HG02981 (cell line): ENCODE results near the gene ICOS.
"Not testable (repeated sequence)": the region's sequence is repeated elsewhere in the genome, so short reads cannot be mapped to it uniquely, and the experiment has no call there.

Experiments used
- ATAC-seq: cut with Tn5 transposase; IDR thresholded peaks from one replicate; pipeline ENCODE4 v1.9.1; 2021; ENCODE audit warnings: mild to moderate bottlenecking, moderate library complexity; ENCODE audit not compliant: unreplicated experiment

Gene ICOS

DNA sequence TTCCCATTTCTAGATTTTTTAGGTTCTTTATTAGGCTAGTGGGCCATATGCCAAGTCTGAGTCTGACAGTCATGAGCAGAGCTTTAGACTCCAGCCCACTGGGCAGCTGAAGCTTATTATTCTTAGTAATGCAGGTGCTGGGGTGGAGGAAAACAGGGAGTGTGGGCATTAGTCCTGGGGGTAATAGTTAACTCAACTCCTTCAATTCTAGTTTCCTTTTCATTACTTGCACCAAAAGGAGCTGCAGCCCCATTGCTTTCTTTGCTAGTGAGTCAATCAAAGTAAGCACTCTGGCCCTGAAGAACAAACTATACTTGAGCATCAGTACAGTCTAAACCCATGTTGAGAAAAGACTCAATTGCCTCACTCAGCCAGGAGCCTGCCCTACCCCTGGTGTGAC lies 35.5 kb downstream of the ICOS start:
- ATAC-seq = peak; percentile 49

DNA sequence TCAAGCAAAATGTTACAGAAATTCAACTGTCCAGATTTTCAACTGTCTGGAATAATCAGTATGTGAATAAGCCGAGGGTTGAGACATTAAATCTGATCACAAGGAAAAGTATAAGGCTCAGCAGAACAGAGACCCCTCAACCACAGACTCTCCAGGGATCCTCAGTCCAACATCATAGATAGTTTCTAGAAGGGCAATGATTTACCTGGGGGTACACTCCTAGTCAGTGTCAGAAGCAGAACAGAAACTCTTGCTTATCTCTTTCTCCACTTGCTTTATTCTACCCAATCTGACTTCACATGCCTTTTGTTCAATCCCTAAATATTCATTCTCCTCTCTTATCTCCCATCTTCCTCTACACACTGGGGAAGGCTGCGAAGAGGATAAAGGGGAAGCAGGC lies 36.4 kb downstream of the ICOS start:
- peak; percentile 75 for ATAC-seq

DNA sequence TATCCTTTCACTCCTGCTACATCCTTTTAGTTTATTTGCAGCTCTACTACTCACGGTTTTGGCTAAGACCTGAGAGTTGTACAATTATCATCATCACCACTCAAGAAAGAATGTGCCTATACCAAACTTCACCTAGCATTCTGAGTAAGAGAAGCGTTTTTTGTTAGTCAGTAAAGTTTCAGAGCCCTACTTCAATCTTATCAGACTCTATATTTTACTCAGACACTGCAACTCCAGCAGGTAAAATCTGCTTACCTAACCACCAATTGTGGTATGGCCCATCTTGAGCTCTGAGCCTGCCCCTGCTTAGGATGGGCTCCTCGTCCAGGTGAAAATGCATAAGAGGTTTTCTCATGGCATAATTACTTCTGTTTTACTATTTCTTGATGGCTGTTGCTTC lies 37.1 kb downstream of the ICOS start:
- peak; percentile 37 for ATAC-seq

DNA sequence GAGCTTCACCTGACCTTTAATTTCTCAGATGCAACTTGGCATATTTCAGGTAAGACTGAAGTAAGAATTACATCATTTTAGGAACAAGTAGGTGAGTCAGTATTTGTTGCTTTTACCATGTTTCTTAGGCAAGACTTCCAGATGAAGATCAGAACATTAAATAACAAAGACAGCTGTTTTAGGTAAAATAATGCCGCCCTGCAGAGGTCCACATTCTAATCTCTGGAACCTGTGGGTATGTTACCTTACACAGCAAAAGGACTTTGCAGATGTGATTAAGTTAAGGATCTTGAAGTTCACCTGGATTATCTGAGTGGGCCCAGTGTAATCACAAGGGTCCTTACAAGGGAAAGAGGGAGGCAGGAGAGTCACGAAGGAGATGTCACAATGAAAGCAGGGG lies 39.3 kb downstream of the ICOS start:
- ATAC-seq = no peak

DNA sequence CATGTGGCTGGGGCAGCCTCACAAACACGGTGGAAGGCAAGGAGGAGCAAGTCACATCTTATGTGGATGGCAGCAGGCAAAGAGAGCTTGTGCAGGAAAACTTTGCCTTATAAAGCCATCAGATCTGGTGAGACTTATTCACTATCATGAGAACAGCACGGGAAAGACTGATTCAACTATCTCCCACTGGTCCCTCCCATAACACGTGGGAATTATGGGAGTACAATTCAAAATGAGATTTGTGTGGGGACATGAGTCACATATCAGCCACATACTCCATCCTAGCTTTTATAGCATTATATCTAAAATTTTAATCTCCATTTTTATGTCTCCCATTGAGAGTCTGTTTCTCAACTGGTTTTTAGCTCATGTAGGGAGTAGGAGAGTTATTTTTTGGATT lies 45.7 kb downstream of the ICOS start:
- no peak for ATAC-seq

DNA sequence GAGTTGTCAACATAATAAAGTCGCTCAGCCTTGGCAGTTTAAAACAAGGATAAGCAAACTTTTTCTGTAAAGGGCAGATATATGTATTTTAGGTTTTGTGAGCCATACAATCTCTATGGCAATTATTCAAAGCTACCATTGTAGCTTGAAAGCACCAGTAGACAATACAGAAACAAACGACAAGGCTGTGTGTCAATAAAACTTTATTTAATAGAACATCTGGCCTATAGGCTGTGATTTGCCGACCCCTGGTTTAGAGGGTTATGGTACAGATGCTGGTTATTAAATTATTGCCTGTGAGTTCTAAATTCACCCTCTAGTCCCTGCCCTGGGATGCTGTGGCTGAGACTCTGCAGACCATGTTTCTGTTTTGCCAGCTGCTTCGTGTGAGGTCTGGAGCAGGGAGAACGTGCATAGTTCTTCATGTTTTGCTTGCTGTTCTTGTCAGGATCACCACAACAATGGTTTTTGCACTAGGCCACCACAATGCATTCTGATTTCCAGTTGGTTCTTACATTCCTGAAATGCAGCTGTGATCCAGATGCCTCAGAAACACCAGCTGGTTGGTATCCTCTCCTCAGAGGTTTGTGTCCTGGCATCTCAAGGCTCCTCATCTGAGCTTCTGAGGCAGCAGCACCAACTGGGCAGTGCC lies 46.6 kb downstream of the ICOS start:
- no peak for ATAC-seq

DNA sequence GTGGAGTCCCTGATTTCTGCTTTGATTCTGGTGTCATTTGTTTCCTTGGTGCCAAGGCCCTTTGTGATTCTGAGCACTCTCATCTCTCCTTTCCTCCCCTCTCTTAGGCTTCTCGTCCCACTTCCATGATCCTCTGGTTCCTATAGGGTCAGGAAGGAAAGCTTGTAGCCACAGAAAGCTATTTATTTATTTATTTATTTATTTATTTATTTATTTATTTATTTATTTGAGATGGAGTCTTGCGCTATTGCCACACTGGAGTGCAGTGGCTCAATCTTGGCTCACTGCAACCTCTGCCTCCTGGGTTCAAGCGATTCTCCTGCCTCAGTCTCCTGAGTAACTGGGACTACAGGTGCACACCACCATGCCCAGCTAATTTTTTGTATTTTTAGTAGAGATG lies 49.4 kb downstream of the ICOS start:
- not testable (repeated sequence) for ATAC-seq

DNA sequence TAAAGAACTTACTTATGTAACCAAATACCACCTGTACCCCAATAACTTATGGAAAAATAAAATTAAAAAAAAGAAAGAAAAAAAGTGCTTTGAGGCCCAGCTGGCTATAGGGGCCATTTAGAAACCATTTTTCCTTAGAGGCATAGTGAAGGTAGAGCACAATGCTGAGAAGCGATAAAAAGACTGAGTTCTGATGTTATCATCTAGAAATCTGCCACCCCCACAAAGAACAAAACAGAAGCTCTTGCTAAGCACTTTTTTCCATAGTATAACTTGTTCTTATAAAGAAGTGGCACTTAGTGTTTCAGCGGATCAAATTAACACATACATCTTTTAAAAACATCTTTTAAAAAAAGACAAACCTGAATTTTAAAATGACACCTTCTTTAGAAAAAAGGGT lies 51.4 kb downstream of the ICOS start:
- no peak for ATAC-seq

DNA sequence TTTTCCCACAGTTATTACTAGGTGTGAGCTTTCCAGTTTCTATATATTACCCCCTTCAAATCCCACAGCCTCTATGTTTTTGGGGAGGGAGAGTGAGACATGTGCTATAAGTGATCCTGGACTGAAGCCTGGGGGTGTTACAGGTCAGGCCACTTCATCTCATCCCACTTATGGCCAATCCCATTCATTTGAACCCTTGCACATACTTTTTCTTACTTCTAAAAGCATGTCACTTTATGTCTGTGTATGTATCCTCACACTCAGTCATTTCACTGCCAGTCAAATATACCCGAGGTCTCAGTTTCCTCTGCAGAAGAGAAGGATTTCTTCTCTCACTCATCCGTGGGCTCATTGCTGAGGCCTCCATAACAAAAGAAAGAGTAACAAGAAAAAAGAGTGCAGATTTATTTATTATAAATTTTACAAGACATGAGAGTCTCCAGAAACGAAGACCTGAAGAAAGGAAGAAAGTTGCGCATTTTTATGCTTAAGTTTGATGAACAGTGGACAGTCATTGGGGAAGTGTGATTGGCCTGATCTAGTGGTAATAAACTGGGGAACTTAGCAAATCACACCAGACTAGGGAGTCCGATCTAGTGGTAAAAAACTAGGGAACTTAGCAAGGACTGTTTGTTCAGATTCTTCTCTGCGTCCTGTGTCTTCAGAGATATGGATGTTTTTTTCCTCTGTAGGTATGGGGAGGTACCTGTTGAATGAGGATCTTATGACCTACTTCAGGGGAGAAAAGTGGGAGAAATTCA lies 52.1 kb downstream of the ICOS start:
- ATAC-seq = no peak

DNA sequence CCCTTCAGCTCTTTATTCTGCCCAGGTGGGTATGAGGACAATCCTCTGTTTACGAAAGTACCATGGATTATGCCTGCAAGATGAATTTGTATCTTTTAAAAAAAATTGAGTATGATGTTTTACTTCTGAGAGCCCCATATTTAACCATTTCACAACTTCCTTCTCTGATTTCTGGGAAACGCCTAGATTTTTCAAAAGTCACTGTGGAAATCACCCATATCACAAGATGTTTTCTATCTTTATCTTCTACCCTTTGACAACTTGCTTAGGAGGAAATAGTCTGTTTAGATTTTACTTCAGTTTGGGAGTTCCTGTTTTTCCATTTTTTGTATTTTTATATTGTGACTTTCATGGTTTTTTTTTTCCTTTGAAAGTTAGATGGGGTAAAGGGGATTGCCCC lies 53.0 kb downstream of the ICOS start:
- no peak for ATAC-seq

DNA sequence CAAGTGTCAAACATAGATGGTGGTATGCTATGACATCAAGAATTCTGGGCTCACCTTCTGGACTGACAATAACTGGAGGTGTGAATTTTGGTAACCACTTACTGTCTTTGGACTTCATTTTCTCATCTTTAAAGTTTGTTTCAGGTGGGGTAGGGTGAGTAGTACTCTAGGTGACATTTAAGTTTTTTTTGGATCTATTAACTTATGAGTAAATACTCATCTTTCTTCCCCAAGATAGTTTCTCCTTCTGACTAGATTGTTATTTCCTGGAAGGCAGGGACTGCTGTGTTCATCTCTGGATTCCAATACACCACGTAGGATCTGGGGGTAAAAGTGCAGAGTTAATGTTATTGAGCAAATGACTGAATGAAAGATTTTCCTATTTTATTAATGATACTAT lies 55.9 kb downstream of the ICOS start:
- no peak for ATAC-seq

DNA sequence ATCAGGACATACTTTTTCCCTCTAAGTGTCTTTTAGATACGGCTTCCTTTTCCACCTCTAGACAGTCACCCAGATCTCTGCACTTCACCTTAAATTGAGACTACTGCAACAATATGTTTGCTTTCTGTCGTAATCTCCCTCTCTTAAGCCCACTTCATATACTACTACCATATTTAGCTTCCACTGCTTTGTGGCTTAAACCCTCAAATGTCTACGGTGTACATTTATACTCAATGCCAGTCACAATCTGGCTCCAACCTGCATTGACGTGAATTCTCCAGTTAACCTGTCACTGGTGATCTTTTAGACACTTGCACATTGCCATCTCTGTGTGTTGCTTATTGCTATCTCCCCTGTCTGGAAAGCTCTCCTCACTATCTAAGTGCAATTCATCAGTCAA lies 56.4 kb downstream of the ICOS start:
- no peak for ATAC-seq

DNA sequence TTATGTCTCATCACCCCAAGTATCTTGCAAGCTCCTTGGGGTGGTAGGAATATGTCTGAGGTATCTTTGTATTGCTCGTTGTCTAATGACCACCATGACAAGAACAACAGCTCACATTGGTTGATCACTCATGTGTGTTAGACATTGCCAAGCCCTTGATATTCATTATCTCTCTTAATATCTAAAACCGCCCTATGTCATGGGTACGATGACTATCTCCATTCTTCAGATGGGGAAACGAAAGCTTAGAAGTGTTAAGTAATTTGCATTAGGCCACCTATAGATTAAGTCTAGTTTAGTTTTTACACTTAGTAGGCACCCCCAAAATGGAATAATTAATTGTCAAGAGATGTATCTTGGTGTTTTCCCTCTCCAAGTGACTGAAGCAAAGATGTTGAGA lies 57.0 kb downstream of the ICOS start:
- no peak for ATAC-seq

DNA sequence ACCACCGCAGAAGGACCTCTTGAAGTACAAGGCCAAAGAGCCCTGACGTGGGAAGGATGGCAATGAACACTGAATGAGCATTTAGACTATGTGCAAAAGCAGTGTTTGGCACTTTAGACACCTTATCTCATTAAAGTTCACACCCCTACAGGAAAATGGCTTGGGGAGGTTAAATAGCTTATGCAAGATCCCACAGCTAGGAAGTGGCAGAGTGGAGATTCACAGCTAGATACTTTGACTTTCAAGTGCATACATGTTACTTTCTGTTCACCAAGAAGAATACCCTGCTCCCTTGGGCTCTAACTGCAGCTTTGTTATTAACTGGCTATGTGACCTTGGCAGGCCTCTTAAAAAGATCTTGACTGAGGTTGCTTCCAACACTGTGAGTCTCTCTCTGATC lies 58.2 kb downstream of the ICOS start:
- ATAC-seq = peak; percentile 59

DNA sequence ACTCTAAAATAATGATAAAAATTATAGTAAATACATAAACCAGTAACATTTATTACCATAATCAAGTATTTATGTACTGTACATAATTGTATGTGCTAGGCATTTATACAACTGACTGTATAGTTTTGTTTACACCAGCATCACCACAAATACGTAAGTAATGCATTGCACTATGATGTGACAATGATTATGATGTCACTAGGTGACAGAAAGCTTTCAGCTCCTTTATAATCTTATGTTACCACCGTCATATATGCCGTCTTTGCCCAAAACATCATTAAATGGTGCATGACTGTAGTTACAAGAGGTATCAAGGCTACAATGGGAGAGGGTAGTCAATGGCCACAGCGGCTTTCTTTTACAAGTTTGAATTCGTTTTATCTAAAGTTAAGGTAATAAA lies 60.1 kb downstream of the ICOS start:
- ATAC-seq = no peak

DNA sequence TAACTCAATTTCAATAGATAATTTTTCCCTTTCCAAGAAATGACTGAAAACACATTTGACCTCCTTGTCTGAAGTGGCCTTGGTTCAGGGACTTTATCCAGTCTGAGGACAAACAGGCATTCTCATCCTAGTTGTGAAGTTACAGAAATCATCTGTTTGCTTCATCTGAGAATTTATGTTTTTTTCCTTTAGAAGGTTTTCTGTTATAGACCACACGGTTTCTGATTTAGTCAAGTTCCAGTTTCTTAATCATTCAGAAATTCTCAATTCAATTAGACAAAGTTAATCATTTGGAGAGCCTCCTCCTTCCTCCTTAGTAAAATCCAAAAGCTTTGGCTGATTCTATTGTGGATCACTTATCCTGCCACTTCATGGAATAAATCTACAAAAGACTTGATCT lies 60.9 kb downstream of the ICOS start:
- peak; percentile 62 for ATAC-seq

DNA sequence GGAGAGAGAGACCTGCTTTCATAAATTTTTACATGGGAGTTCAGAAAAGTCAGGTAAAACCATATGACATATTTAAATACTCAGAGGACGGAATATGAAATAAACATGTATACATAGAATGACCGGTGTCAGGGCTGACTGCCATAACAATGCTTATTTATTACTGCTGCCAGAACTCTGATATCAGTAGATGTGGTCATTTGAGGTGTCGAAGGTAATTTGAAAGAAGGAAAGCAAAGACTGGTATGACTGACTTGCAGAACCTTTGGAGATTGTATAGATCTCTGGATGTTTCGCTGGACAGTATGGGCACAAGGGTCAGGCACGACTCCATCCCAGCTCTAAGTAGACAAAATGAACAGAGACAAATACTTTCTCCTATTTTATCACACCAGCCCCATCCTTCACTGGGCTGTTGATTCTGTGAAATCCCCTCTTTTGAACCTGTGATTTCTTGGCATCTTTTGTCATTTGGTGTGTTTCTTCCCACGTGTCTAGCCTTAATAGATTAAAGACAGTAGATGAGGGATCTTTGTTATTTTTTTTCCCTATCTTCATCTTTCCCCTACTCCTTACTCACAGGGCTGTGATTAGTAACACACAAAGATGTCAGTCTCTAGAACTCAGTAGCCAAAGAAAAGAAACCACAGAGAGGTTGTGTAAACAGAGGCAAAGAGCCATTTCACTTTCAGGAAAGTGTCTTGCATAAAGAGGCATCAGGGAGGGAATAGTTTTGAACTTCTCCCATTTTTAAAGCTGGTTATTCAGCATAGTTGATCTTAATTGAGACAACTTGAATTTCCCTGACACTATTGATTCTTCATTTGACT lies 61.6 kb downstream of the ICOS start:
- ATAC-seq = no peak

DNA sequence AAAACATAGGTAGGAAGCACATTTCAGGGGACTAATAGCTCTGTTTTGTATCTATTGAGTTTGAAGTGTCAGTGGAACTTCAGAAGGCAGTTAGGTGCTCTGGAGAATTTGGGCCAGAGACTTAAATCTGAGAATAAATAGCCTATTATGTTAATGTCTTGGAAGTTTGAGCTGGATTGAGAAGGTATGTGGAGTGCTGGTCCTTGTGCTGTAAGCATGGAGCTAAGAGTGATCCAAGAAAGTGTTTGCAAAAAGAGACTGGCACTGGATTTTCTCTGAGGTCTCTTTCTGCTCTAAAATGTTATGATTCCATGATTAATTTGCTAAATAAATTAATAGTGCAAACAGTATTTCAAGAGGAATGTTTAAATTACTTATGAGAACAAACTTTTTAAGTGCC lies 63.3 kb downstream of the ICOS start:
- no peak for ATAC-seq

DNA sequence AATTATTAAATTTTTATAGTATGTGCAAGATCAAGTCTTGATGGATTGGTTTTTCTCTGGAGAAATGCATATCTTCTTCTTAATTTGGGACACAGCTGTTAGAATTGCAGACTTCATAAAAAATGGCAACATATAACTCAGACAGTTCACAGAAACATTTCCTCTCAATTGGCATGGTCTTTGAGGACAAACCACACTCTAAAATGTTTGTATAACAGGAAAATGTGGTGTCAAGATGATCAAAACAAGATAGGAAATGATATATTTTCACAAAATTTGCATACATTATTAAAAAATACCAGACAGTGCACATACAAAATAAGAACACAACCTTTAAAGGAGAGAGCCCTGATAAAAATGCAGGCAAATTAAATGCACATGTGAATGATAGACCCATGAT lies 63.9 kb downstream of the ICOS start:
- no peak for ATAC-seq

DNA sequence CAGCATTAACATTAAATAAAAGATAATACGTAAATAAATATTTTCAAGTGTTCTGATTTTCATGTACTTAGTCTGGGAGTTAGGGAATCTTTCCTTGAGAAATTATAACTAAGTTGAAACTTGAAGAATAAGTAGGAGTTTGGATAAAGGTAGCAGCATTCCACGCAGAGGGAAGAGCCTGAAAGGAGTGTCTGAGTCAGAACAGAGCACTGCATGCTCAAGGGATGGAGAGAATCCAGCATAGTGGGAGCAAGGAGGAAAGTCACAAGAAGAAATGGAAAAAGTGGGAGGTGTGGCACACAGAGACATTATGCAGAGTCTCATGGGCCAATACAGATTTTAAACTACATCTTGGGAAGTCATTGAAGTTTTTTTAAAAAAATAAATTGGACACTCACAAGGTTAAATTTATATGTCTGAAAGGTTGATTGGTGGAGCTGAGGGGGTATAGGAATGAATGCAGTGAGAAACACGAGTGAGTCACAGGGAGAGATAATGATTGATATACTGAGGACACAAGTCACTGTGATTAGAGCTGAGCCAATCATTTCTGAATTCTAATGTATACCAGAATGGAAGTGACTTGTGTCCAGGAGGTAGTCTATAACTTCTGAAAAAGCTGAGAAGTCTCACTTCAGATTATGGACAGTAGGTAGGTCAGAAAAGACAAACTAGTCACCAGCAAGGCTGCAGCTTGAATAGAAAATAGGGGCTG lies 66.9 kb downstream of the ICOS start:
- no peak for ATAC-seq

DNA sequence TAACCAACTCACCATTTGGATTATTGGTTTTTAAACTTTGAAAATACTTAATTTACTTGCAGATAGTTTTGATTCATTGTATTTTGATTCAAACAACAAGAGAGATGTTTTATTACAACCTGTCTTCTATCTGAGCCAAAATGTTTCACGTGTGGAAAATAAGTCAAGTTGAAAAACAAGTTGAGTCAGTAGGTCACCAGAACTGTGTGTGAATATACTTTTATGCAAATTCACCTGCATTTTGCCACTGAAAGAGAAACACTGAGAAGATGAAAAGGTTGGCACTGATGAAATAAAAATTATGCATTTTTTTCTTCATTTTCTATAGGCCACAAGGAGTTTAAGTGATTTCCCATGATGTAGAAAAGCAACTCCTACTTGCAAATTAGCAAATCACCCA lies 68.3 kb downstream of the ICOS start:
- ATAC-seq = no peak
